Thyroid gland (tissue), 4 donors: ENCODE data around the gene RNASE1.

ENCODE experiments used
- POLR2A ChIP-seq, 2 donors: fragments of 450-650 bp; IDR thresholded peaks; one replicate each; pipeline ENCODE4 v1.6.1; 2017; ENCODE audit warnings: antibody characterized with exemption in 2 of 2, mild to moderate bottlenecking in 2 of 2, moderate library complexity in 1 of 2
- TF ChIP-seq, protein P1 (sequence below), 6 experiments: fragments of 200-600 bp in 3 of 6; fragments of 450-650 bp in 3 of 6; sonication (generic) in 3 of 6; IDR thresholded peaks; one replicate each; pipeline ENCODE4 v1.5.1; 2016 to 2019; ENCODE audit warnings: antibody characterized with exemption in 6 of 6, mild to moderate bottlenecking in 2 of 6, inconsistent platforms in 1 of 6, moderate library complexity in 1 of 6

DNA sequence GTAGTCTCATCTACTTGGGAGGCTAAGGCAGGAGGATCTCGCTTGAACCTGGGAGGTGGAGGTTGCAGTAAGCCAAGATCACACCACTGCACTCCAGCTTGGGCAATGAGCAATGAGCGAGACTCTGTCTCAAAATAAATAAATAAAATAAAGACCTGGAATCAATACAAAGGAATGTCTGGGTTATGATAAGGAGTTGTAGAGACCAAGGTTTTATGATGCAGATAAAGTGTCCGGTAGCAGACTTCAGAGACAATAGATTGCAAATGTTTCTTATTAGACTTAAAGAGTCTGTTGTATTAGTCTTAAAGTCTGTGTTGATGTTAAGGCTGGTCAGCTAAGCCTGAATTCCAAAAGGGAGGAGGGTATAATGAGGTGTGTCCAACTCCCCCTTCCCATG is 35.2 kb upstream of the RNASE1 start:
- TF ChIP-seq POLR2A (IDR thresholded peaks at IDR 0.05) = no peak
- TF ChIP-seq, protein P1, sequence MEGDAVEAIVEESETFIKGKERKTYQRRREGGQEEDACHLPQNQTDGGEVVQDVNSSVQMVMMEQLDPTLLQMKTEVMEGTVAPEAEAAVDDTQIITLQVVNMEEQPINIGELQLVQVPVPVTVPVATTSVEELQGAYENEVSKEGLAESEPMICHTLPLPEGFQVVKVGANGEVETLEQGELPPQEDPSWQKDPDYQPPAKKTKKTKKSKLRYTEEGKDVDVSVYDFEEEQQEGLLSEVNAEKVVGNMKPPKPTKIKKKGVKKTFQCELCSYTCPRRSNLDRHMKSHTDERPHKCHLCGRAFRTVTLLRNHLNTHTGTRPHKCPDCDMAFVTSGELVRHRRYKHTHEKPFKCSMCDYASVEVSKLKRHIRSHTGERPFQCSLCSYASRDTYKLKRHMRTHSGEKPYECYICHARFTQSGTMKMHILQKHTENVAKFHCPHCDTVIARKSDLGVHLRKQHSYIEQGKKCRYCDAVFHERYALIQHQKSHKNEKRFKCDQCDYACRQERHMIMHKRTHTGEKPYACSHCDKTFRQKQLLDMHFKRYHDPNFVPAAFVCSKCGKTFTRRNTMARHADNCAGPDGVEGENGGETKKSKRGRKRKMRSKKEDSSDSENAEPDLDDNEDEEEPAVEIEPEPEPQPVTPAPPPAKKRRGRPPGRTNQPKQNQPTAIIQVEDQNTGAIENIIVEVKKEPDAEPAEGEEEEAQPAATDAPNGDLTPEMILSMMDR (IDR thresholded peaks at IDR 0.05) = no peak
